SK-N-SH (cell line): Measurements from ENCODE around the gene TMEM151A. TPM values are rescaled to one million over a fixed set of nuclear protein-coding genes. Genes with fewer than 3 reads are reported as not detected.

Source experiments
- CTCF ChIA-PET: fragments of 300-600, 350-600 bp; formaldehyde crosslinking; extraction: SDS; loops from one replicate; lab custom pipeline; 2021; lab: Yijun Ruan, JAX
- POLR2A ChIA-PET: fragments of 350-600 bp; sonication (Branson Sonifier 250); formaldehyde crosslinking; extraction: SDS; loops from one replicate; lab custom pipeline; 2020; ENCODE audit warnings: antibody characterized with exemption, inconsistent platforms; lab: Yijun Ruan, JAX
- DNase-seq: peaks from one replicate; pipeline ENCODE4 v3.0.0; 2012
- H2AFZ ChIP-seq: fragments of 200-600 bp; sonication (generic); 2 replicates; pipeline ENCODE4 v1.8.1; 2016; ENCODE audit warnings: antibody characterized with exemption, mild to moderate bottlenecking, low read depth
- H3F3A ChIP-seq: fragments of 200-600 bp; sonication (generic); replicated peaks from 2 replicates; pipeline ENCODE3; 2016; ENCODE audit warnings: antibody characterized with exemption, mild to moderate bottlenecking; ENCODE audit not compliant: insufficient read depth
- H3K27ac ChIP-seq, 2 experiments: fragments of 200-500 bp in 1 of 2; fragments of 200-600 bp in 1 of 2; sonication (Bioruptor generic) in 1 of 2; sonication (generic), shearing (Covaris generic) in 1 of 2; 2 replicates each; pipeline versions ENCODE4 v1.5.1 to v1.6.1; 2014 to 2016; ENCODE audit warnings: low read depth in 2 of 2, inconsistent platforms in 1 of 2, low read length in 1 of 2, mild to moderate bottlenecking in 1 of 2, mixed read lengths in 1 of 2
- H3K27me3 ChIP-seq: fragments of 200-600 bp; sonication (generic), shearing (Covaris generic); 2 replicates; pipeline ENCODE4 v1.6.1; 2016; ENCODE audit warnings: mixed run types; ENCODE audit not compliant: insufficient read depth
- H3K36me3 ChIP-seq, 2 experiments: fragments of 200-500 bp in 1 of 2; fragments of 200-600 bp in 1 of 2; sonication (Bioruptor generic) in 1 of 2; sonication (generic) in 1 of 2; replicated peaks in 1 of 2; 2 replicates each; pipeline versions ENCODE3 to v1.5.1; 2014 to 2016; ENCODE audit warnings: low read length in 1 of 2, mild to moderate bottlenecking in 1 of 2; ENCODE audit not compliant: insufficient read depth in 2 of 2, control insufficient read depth in 1 of 2
- H3K4me1 ChIP-seq, 2 experiments: fragments of 200-500 bp in 1 of 2; fragments of 200-600 bp in 1 of 2; sonication (Bioruptor generic) in 1 of 2; sonication (generic), shearing (Covaris generic) in 1 of 2; 2 replicates each; pipeline versions ENCODE4 v1.5.1 to v1.6.1; 2014 to 2016; ENCODE audit warnings: low read depth in 1 of 2, low read length in 1 of 2, mixed run types in 1 of 2; ENCODE audit not compliant: insufficient read depth in 2 of 2, control insufficient read depth in 1 of 2
- H3K4me2 ChIP-seq: fragments of 200-600 bp; sonication (generic), shearing (Covaris generic); 2 replicates; pipeline ENCODE4 v1.6.1; 2017; ENCODE audit warnings: mixed run types
- H3K4me3 ChIP-seq, 2 experiments: fragments of 200-500 bp in 1 of 2; fragments of 200-600 bp in 1 of 2; sonication (Bioruptor generic) in 1 of 2; sonication (generic), shearing (Covaris generic) in 1 of 2; 2 replicates each; pipeline versions ENCODE4 v1.5.1 to v1.8.1; 2014 to 2016; ENCODE audit warnings: low read depth in 2 of 2, inconsistent platforms in 1 of 2, low read length in 1 of 2, mild to moderate bottlenecking in 1 of 2, mixed read lengths in 1 of 2, moderate library complexity in 1 of 2
- H3K79me2 ChIP-seq: fragments of 200-600 bp; sonication (generic); 2 replicates; pipeline ENCODE4 v1.8.1; 2017; ENCODE audit warnings: mild to moderate bottlenecking; ENCODE audit not compliant: insufficient read depth
- H3K9ac ChIP-seq: fragments of 200-600 bp; sonication (generic); 2 replicates; pipeline ENCODE4 v1.6.1; 2017; ENCODE audit warnings: mixed run types
- H3K9me2 ChIP-seq: fragments of 200-600 bp; sonication (generic); 2 replicates; pipeline ENCODE4 v1.6.1; 2017; ENCODE audit warnings: mixed run types
- H3K9me3 ChIP-seq: fragments of 200-600 bp; sonication (generic); 2 replicates; pipeline ENCODE4 v1.6.1; 2017; ENCODE audit warnings: mixed run types, mild to moderate bottlenecking, moderate library complexity
- H4K20me1 ChIP-seq: fragments of 200-600 bp; sonication (generic); 2 replicates; pipeline ENCODE4 v1.6.1; 2017; ENCODE audit warnings: mild to moderate bottlenecking, mixed run types; ENCODE audit not compliant: insufficient read depth
- EZH2phosphoT487 ChIP-seq: fragments of 200-600 bp; sonication (generic); IDR thresholded peaks from 2 replicates; pipeline ENCODE4 v1.6.1; 2017; ENCODE audit warnings: low read depth, mixed run types, mild to moderate bottlenecking, antibody characterized with exemption, moderate library complexity, borderline replicate concordance
- FOSL2 ChIP-seq: IDR thresholded peaks from 2 replicates; pipeline ENCODE4 v1.4.0; 2012; ENCODE audit warnings: low read depth, mild to moderate bottlenecking, moderate library complexity, borderline replicate concordance
- GABPA ChIP-seq: IDR thresholded peaks from 2 replicates; pipeline ENCODE4 v1.4.0; 2012; ENCODE audit warnings: low read depth, mild to moderate bottlenecking
- MEF2A ChIP-seq: IDR thresholded peaks from 2 replicates; pipeline ENCODE4 v1.4.0; 2012; ENCODE audit warnings: low read depth, borderline replicate concordance
- MXI1 ChIP-seq: IDR thresholded peaks from 2 replicates; pipeline ENCODE4 v1.6.1; 2012; ENCODE audit warnings: mild to moderate bottlenecking, low read depth, low read length, improper control_type of control experiment
- PBX3 ChIP-seq: IDR thresholded peaks from 2 replicates; pipeline ENCODE4; 2012
- POLR2AphosphoS5 ChIP-seq: IDR thresholded peaks from 2 replicates; pipeline ENCODE4 v1.6.1; 2012; ENCODE audit warnings: low read depth, low read length
- REST ChIP-seq: IDR thresholded peaks from 2 replicates; pipeline ENCODE4 v1.6.1; 2012; ENCODE audit warnings: mild to moderate bottlenecking, low read depth, low read length, moderate library complexity
- TCF12 ChIP-seq: IDR thresholded peaks from 2 replicates; pipeline ENCODE4 v1.4.0; 2012
- TEAD4 ChIP-seq: IDR thresholded peaks from 2 replicates; pipeline ENCODE4 v1.4.0; 2012; ENCODE audit warnings: mild to moderate bottlenecking, borderline replicate concordance; ENCODE audit not compliant: insufficient read depth
- WGBS: methylation state at CpG from one replicate; pipeline ENCODE4 v1.1.6; 2017; ENCODE audit warnings: low lambda C conversion rate; 5-methylcytosine and 5-hydroxymethylcytosine counted together
- polyA plus RNA-seq, 3 experiments: library from polyadenylated mRNA; depleted of rRNA; stranded (reverse); fragments of >200 nt; gene quantifications; 2 replicates each; pipeline ENCODE4 v1.2.3, GENCODE V29; 2012

The TMEM151A gene
- polyA plus RNA-seq, 1 of the 3 experiments (the other 2 are of a cell fraction): 0.35 TPM

- 97% methylated on average over 9 of the region's 10 CpGs for WGBS
Observed at GRCh38 chr11:66263785-66264184, 27.9 kb upstream of the TMEM151A start.

More at GRCh38 chr11:66263785-66264184, 27.9 kb upstream of the TMEM151A start:
- Histone ChIP-seq H2AFZ (no peak overlapping the region), H3K36me3 (peaks cover 24 to 63% of the 10 kb centered on the region in 2 experiments), H3F3A (peaks cover 12% of the 10 kb centered on the region), H3K4me3 (no peak overlapping the region), H3K9me2 (no peaks in the 10 kb centered on the region), H3K9ac (no peak overlapping the region), H3K27me3 (no peaks in the 10 kb centered on the region), H3K9me3 (no peaks in the 10 kb centered on the region), H4K20me1 (peaks cover 15% of the 10 kb centered on the region), H3K79me2 (peaks cover 16% of the 10 kb centered on the region), H3K4me1 (peaks cover 0 to 14% of the 10 kb centered on the region in 2 experiments; a peak in 2 of 4 replicates), H3K27ac (no peak overlapping the region), H3K4me2 (no peak overlapping the region)
- no peak for TF ChIP-seq MXI1
- no peak for TF ChIP-seq REST
- TF ChIP-seq TEAD4: no peak
- no peak for TF ChIP-seq POLR2AphosphoS5
- no peak for TF ChIP-seq EZH2phosphoT487
- TF ChIP-seq FOSL2: no peak
- no peak for TF ChIP-seq MEF2A
- TF ChIP-seq TCF12: no peak
- TF ChIP-seq GABPA: no peak
- no peak for TF ChIP-seq PBX3
- no peak for DNase-seq
- ChIA-PET CTCF (no interaction called here), POLR2A (interaction anchor here (0.6 kb wide), 1 partner anchor 540 kb away, joined by 6 read pairs; no protein-coding TSS in a partner anchor)
